ENCODE data around the gene TRMT1L.

DNA sequence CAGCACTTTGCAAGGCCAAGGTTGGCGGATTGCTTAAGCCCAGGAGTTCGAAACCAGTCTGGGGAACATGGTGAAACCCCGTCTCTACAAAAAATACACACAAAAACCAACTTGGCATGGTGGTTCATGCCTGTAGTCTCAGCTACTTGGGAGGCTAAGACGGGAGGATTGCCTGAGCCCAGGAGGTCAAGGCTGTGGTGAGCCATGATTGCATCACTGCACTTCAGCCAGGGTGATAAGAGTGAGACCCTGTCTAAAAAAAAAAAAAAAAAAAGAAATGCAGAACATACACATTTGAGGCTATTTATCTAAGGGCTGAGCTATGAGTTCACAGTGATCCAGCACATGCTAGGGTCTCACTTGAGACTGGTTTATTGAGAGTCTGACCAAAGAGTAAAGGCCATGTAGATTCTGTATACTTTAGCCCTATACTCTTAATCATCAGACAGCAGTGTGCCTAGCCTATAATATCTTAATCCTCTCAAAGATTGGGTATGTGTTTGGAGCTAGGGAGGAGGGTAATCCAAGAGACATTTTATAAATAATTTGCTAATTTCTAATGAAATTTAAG lies 87.5 kb downstream of the TRMT1L start:
- TF ChIP-seq CTCF (IDR thresholded peaks at IDR 0.05) (no peak), TCF7L2 (IDR thresholded peaks at IDR 0.05; ENCODE audit: low read depth, low read length) (no peak)
